Kidney (tissue), 14 donors: Measurements from ENCODE around the gene OR7D4. TPM values are rescaled to one million over a fixed set of nuclear protein-coding genes. Genes with fewer than 3 reads are reported as not detected.

Experiments
- DNase-seq, 5 donors: peaks; one replicate each; pipeline ENCODE4 v3.0.0-alpha.2; 2013 to 2020
- FAIRE-seq: peaks from 2 replicates; lab custom pipeline; 2012; peaks lifted over from hg19 to GRCh38; lab: Jason Lieb, UNC
- H3K27ac ChIP-seq, 2 donors: one replicate each; pipeline ENCODE4 v1.7.0; 2013; ENCODE audit warnings: low read depth in 2 of 2, low read length in 2 of 2, inconsistent platforms in 1 of 2
- H3K27me3 ChIP-seq: one replicate; pipeline ENCODE4 v1.7.1; 2013; ENCODE audit warnings: low read length, inconsistent platforms; ENCODE audit not compliant: control insufficient read depth, insufficient read depth
- H3K36me3 ChIP-seq, 3 donors: one replicate each; pipeline versions ENCODE4 v1.7.0 to v1.7.1; 2013; ENCODE audit warnings: low read length in 3 of 3, control low read depth in 1 of 3, inconsistent platforms in 1 of 3; ENCODE audit not compliant: insufficient read depth in 3 of 3, control insufficient read depth in 2 of 3
- H3K4me1 ChIP-seq, 3 donors: one replicate each; pipeline versions ENCODE4 v1.7.0 to v1.7.1; 2013; ENCODE audit warnings: low read length in 3 of 3, inconsistent platforms in 1 of 3, low read depth in 1 of 3; ENCODE audit not compliant: control insufficient read depth in 2 of 3, insufficient read depth in 2 of 3
- H3K4me3 ChIP-seq, 3 donors: one replicate each; pipeline versions ENCODE4 v1.7.0 to v1.8.1; 2013; ENCODE audit warnings: low read length in 3 of 3, control low read depth in 1 of 3, inconsistent platforms in 1 of 3
- H3K9ac ChIP-seq, 3 donors: one replicate each; pipeline versions ENCODE4 v1.7.0 to v1.7.1; 2013; ENCODE audit warnings: low read length in 3 of 3, control low read depth in 1 of 3, inconsistent platforms in 1 of 3
- H3K9me3 ChIP-seq, 3 donors: one replicate each; pipeline versions ENCODE4 v1.7.0 to v1.7.1; 2013; ENCODE audit warnings: low read length in 3 of 3, control low read depth in 1 of 3, inconsistent platforms in 1 of 3; ENCODE audit not compliant: control insufficient read depth in 2 of 3, insufficient read depth in 1 of 3
- intact Hi-C: fragments of 100-400 bp; cut with DNase I; formaldehyde crosslinking; loops from one replicate; pipeline ENCODE4 v1.11.1; 2022
- polyA plus RNA-seq: library from polyadenylated mRNA; stranded (reverse); fragments of 350-450 nt; fragmentation: Illumina TruSeq; extraction: RNeasy Lipid Tissue Mini Kit (QIAGEN cat#74804); gene quantifications from one replicate; pipeline ENCODE4 v1.2.3, GENCODE V29; 2014; ENCODE audit warnings: low read depth, low replicate concordance; ENCODE audit not compliant: insufficient read depth
- total RNA-seq: library from RNA; stranded (reverse); fragmentation: NEBNext Ultra II Directional; extraction: Animal tissue kit (Norgen Biotek cat#: 25700); gene quantifications from one replicate; pipeline ENCODE4 v1.2.1, GENCODE V29; 2021
- TF ChIP-seq, protein P1 (sequence below): IDR thresholded peaks from 3 replicates; pipeline ENCODE4 v1.5.1; 2012; ENCODE audit warnings: mild to moderate bottlenecking, moderate library complexity, borderline replicate concordance; ENCODE audit not compliant: insufficient read depth; ENCODE audit errors: extremely low read depth
- donor health status: control.
- donor health status: control.
- donor health status: control.
- donor health status: control.
- donor health status: control.
- donor health status: DM: yes; HTN: yes; CAD: no.
- donor health status: Normal renal cell carcinoma (clear cell type).

Gene OR7D4
- total and polyA plus RNA-seq, 2 donors from 2014 or later, result not detected

DNA sequence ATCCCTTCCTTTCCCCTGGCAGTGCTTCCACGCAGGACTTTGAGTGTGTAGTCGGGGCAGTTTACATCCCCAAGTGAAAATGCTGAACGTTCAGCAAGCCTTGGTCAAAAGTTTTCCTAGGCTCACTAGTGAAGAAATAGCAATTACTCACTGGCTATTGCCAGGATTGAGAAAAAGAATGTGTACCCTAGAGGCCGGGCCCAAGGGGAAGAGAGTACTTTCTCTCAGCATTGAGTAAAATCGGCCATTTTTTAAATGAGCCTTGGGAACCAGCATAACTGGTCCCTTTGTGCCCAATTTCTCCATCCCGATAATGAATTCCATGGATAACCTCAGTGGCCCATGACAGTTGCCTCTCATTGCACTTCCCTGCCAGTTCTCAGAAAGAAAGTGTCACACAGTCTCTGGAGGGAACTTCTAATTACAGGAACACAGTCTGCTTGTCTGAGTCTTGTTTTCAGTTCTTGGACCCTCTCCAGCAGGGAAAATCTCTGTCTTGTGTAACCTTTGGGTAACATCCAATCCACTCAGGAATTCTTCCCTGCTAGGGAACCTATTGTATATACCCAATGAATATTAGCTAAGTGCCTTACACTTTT lies 47.9 kb downstream of the OR7D4 start:
- H3K4me3 ChIP-seq, result no peak overlapping the region
- intact Hi-C loops, result no loop called here
- DNase-seq (no peak), FAIRE-seq (no peak)
- no peaks in the 10 kb centered on the region for H3K9me3 ChIP-seq
- H3K9ac ChIP-seq, result no peak overlapping the region
- no peaks in the 10 kb centered on the region for H3K4me1 ChIP-seq
- H3K27me3 ChIP-seq, result no peaks in the 10 kb centered on the region
- TF ChIP-seq, protein P1, sequence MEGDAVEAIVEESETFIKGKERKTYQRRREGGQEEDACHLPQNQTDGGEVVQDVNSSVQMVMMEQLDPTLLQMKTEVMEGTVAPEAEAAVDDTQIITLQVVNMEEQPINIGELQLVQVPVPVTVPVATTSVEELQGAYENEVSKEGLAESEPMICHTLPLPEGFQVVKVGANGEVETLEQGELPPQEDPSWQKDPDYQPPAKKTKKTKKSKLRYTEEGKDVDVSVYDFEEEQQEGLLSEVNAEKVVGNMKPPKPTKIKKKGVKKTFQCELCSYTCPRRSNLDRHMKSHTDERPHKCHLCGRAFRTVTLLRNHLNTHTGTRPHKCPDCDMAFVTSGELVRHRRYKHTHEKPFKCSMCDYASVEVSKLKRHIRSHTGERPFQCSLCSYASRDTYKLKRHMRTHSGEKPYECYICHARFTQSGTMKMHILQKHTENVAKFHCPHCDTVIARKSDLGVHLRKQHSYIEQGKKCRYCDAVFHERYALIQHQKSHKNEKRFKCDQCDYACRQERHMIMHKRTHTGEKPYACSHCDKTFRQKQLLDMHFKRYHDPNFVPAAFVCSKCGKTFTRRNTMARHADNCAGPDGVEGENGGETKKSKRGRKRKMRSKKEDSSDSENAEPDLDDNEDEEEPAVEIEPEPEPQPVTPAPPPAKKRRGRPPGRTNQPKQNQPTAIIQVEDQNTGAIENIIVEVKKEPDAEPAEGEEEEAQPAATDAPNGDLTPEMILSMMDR, result no peak
- no peak overlapping the region for H3K27ac ChIP-seq
- peaks cover 0 to 8% (median 0%) of the 10 kb centered on the region in 3 donors for H3K36me3 ChIP-seq

DNA sequence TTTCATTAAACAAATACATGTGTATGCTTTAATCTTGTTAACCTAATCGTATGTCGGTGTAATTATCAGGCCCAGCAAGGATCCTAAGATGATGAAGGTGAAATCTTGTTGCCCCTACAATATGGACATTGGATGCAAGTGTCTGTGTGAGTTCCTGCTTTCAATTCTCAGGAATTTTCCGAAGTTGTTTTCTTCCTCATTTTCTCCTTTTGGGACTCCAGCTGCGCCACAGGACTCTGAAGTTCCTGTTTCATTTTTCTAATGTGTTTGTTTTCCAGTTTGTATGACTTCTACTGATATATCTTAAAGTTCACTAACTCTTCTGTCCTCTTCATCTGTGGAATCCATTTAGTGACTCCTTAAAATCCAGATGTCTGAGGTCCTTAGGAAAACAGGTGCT lies 52.5 kb downstream of the OR7D4 start:
- DNase-seq (no peak), FAIRE-seq (no peak)
- intact Hi-C loops, result no loop called here
- no peaks in the 10 kb centered on the region for H3K27me3 ChIP-seq
- TF ChIP-seq, protein P1, result no peak
- H3K4me1 ChIP-seq, result no peaks in the 10 kb centered on the region
- no peak overlapping the region for H3K4me3 ChIP-seq
- H3K27ac ChIP-seq, result no peak overlapping the region
- H3K36me3 ChIP-seq, result peaks cover 2 to 25% (median 6%) of the 10 kb centered on the region in 3 donors
- H3K9me3 ChIP-seq, result no peaks in the 10 kb centered on the region
- no peak overlapping the region for H3K9ac ChIP-seq

DNA sequence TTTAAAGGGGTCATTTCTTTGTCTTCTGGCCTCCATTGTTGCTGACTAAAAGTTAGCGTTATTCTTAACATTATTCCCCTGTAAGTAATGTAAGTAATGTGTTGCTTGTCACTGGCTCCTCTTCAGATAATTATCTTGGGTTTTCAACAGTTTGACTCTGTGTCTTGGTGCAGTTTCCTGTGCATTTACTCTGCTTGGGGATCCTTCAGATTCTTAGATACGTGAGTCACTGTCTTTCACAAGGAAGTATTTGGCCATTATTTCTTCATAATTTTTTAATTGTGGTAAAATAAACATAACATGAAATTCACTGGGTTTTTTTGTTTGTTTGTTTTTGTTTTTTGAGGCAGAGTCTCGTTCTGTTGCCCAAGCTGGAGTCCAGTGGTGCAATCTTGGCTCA lies 54.1 kb downstream of the OR7D4 start:
- peaks cover 8 to 41% (median 21%) of the 10 kb centered on the region in 3 donors for H3K36me3 ChIP-seq
- peaks cover 0 to 7% (median 1%) of the 10 kb centered on the region in 3 donors for H3K9me3 ChIP-seq
- no peaks in the 10 kb centered on the region for H3K27me3 ChIP-seq
- intact Hi-C loops, result no loop called here
- no peak overlapping the region for H3K4me3 ChIP-seq
- H3K4me1 ChIP-seq, result no peaks in the 10 kb centered on the region
- TF ChIP-seq, protein P1, result no peak
- FAIRE-seq (no peak), DNase-seq (no peak)
- no peak overlapping the region for H3K9ac ChIP-seq
- no peak overlapping the region for H3K27ac ChIP-seq
